ENCODE measurements around the gene BEND5.

- no peak for TF ChIP-seq CTCF (IDR thresholded peaks at IDR 0.05)
- TF ChIP-seq POLR2A (IDR thresholded peaks at IDR 0.05): no peak
- TF ChIP-seq POLR2AphosphoS5 (IDR thresholded peaks at IDR 0.05): no peak
These were observed 90.5 kb downstream of the BEND5 start for GRCh38 chr1:48686159-48686558.

Data from prostate gland (tissue), 2 donors.